K562 (cell line): ENCODE measurements around the gene SYNCRIP. TPM values are rescaled to one million over a fixed set of nuclear protein-coding genes. Genes with fewer than 3 reads are reported as not detected.

ENCODE experiments used
- CHD2 ChIP-seq: IDR thresholded peaks from 2 replicates; pipeline ENCODE4 v1.6.1; 2011; ENCODE audit warnings: low read depth, low read length
- CREB3 ChIP-seq: fragments of 450-650 bp; conservative IDR thresholded peaks from 2 replicates; pipeline ENCODE4 v1.6.1; 2016; ENCODE audit warnings: missing genetic modification characterization, low read depth, mild to moderate bottlenecking, missing compliant biosample characterization, moderate library complexity
- ETS2 ChIP-seq: IDR thresholded peaks from 2 replicates; pipeline ENCODE4 v1.6.1; 2016; ENCODE audit warnings: borderline replicate concordance, missing genetic modification characterization, mild to moderate bottlenecking, moderate library complexity, missing compliant biosample characterization; ENCODE audit not compliant: poor library complexity, severe bottlenecking
- HNRNPUL1 ChIP-seq: fragments of 200-400 bp; formaldehyde crosslinking; IDR thresholded peaks from 2 replicates; pipeline ENCODE4 v1.6.1; 2017; ENCODE audit warnings: low read length
- JUN ChIP-seq, 2 experiments: sonication (generic) in 1 of 2; formaldehyde crosslinking in 1 of 2; IDR thresholded peaks; 2 replicates each; pipeline versions ENCODE4 v1.6.1 to v1.8.0; 2012 to 2022; ENCODE audit warnings: borderline replicate concordance in 2 of 2, mild to moderate bottlenecking in 2 of 2, improper control_type of control experiment in 1 of 2, low read depth in 1 of 2, low read length in 1 of 2, missing genetic modification reagents in 1 of 2
- JUND ChIP-seq, 2 experiments: IDR thresholded peaks; 2 replicates in 1 of 2; 3 replicates in 1 of 2; pipeline ENCODE4 v1.6.1; 2011; ENCODE audit warnings: borderline replicate concordance in 2 of 2, low read depth in 2 of 2, low read length in 2 of 2, improper control_type of control experiment in 1 of 2, missing biosample characterization in 1 of 2, missing genetic modification characterization in 1 of 2, missing genetic modification reagents in 1 of 2
- LCOR ChIP-seq: sonication (generic); formaldehyde crosslinking; IDR thresholded peaks from 2 replicates; pipeline ENCODE4 v1.8.0; 2022; ENCODE audit warnings: mild to moderate bottlenecking, missing genetic modification reagents
- MCM2 ChIP-seq: fragments of 450-650 bp; IDR thresholded peaks from 2 replicates; pipeline ENCODE4 v1.6.1; 2017; ENCODE audit warnings: low read depth, mild to moderate bottlenecking
- NFXL1 ChIP-seq: fragments of 450-650 bp; formaldehyde crosslinking; IDR thresholded peaks from 2 replicates; pipeline ENCODE4 v1.4.0; 2021; ENCODE audit warnings: mild to moderate bottlenecking
- POLR2AphosphoS2 ChIP-seq: IDR thresholded peaks from 2 replicates; pipeline ENCODE4 v1.6.1; 2012; ENCODE audit warnings: low read length, improper control_type of control experiment
- POLR2AphosphoS5 ChIP-seq: IDR thresholded peaks from 2 replicates; pipeline ENCODE4 v1.6.1; 2011; ENCODE audit warnings: mild to moderate bottlenecking, low read depth, low read length, moderate library complexity; ENCODE audit not compliant: control insufficient read depth, insufficient read depth
- POLR2G ChIP-seq: fragments of 200-400 bp; formaldehyde crosslinking; IDR thresholded peaks from 2 replicates; pipeline ENCODE4 v1.6.1; 2017; ENCODE audit warnings: low read depth, mild to moderate bottlenecking, antibody characterized with exemption, low read length, moderate library complexity
- PURB ChIP-seq: sonication (generic); formaldehyde crosslinking; IDR thresholded peaks from 2 replicates; pipeline ENCODE4 v1.9.0; 2021; ENCODE audit warnings: low read depth, mild to moderate bottlenecking, missing genetic modification reagents
- RBM25 ChIP-seq: fragments of 200-400 bp; formaldehyde crosslinking; IDR thresholded peaks from 2 replicates; pipeline ENCODE4 v1.6.1; 2018; ENCODE audit warnings: low read length, low read depth, moderate library complexity; ENCODE audit not compliant: severe bottlenecking
- SMAD2 ChIP-seq: fragments of 150-350 bp; IDR thresholded peaks from 2 replicates; pipeline ENCODE4 v1.6.1; 2014; ENCODE audit warnings: low read depth, mild to moderate bottlenecking, low read length
- SP2 ChIP-seq: IDR thresholded peaks from 2 replicates; pipeline ENCODE4 v1.6.1; 2011; ENCODE audit warnings: mild to moderate bottlenecking, low read depth, low read length, moderate library complexity; ENCODE audit not compliant: poor library complexity, severe bottlenecking; ENCODE audit errors: extremely low read depth
- polyA plus RNA-seq, 8 experiments: library from polyadenylated mRNA; depleted of rRNA in 4 of 8; stranded (reverse) in 5 of 8; unstranded in 3 of 8; fragments of >200 nt; fragmentation: Nextera tagmentation in 2 of 8; fragmentation: Illumina TruSeq in 1 of 8; extraction: Ambion mirVana in 2 of 8; extraction: Trizol in 1 of 8; gene quantifications; 2 replicates each; pipeline versions ENCODE4 v1.2.1 to v1.2.3, GENCODE V29; 2011 to 2014; ENCODE audit warnings: inconsistent platforms in 1 of 8, missing spikeins in 1 of 8
- total RNA-seq, 7 experiments: library from RNA; depleted of rRNA in 6 of 7; stranded (reverse); fragments of >200 nt in 6 of 7; fragmentation: Illumina TruSeq in 2 of 7; extraction: Trizol in 2 of 7; gene quantifications; 2 replicates each; pipeline versions ENCODE4 v1.2.1 to v1.2.3, GENCODE V29; 2011 to 2021; ENCODE audit warnings: low replicate concordance in 1 of 7
- TF ChIP-seq, protein P1 (sequence below), 2 experiments: fragments of 450-650 bp in 1 of 2; sonication (generic) in 1 of 2; formaldehyde crosslinking in 1 of 2; IDR thresholded peaks in 1 of 2; conservative IDR thresholded peaks in 1 of 2; 2 replicates each; pipeline versions ENCODE4 v1.6.1 to v1.8.1; 2016 to 2023; ENCODE audit warnings: mild to moderate bottlenecking in 2 of 2, moderate library complexity in 2 of 2, inconsistent platforms in 1 of 2, missing genetic modification reagents in 1 of 2

Gene SYNCRIP
- total and polyA plus RNA-seq, 9 of the 15 experiments (the other 6 are each of a cell fraction or from before 2014, with no cell fraction given), result 46.5 to 295 (median 140) TPM

- TF ChIP-seq JUND (IDR thresholded peaks at IDR 0.05; ENCODE audit: borderline replicate concordance, low read depth, low read length) (peak; percentile 77; the same call in 1 of the 2 replicates), JUND (tag; IDR thresholded peaks at IDR 0.05; ENCODE audit: borderline replicate concordance, low read depth, low read length) (peak; percentile 55; the same call in 1 of the 3 replicates), CHD2 (no peak), POLR2G (0 out of 2 replicates have a peak, but pooled peaks have one; percentile 22), LCOR (CRISPR knock-in tag) (0 out of 2 replicates have a peak, but pooled peaks have one; percentile 26), SP2 (no peak), CREB3 (tag) (no peak), MCM2 (no peak), POLR2AphosphoS2 (peak; percentile 45; the same call in 1 of the 2 replicates), SMAD2 (no peak), RBM25 (no peak), POLR2AphosphoS5 (peak; percentile 74), NFXL1 (CRISPR knock-in tag) (no peak), JUN (IDR thresholded peaks at IDR 0.05; ENCODE audit: borderline replicate concordance, low read depth, low read length) (peak; percentile 51; the same call in 1 of the 2 replicates), JUN (CRISPR knock-in tag; IDR thresholded peaks at IDR 0.05; ENCODE audit: borderline replicate concordance) (no peak), ETS2 (no peak), PURB (CRISPR knock-in tag) (no peak), HNRNPUL1 (peak; percentile 34; the same call in 1 of the 2 replicates)
- TF ChIP-seq, protein P1, sequence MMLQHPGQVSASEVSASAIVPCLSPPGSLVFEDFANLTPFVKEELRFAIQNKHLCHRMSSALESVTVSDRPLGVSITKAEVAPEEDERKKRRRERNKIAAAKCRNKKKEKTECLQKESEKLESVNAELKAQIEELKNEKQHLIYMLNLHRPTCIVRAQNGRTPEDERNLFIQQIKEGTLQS (IDR thresholded peaks at IDR 0.05), result peak; percentile 69
- TF ChIP-seq, protein P1 (CRISPR knock-in tag; conservative IDR thresholded peaks at IDR 0.05), result no peak
Measured at GRCh38 chr6:85675030-85675819, 32.5 kb upstream of the SYNCRIP start (continued).
